CD4-positive, alpha-beta T cell (primary cell): ENCODE measurements around the gene PDHA1. TPM values are rescaled to one million over a fixed set of nuclear protein-coding genes. Genes with fewer than 3 reads are reported as not detected.

Source experiments
- ATAC-seq: fragments of 200-7000 bp; cut with Tn5 transposase; one replicate; pipeline ENCODE4 v1.10.0; 2022; ENCODE audit warnings: mild to moderate bottlenecking; ENCODE audit not compliant: poor library complexity
- CTCF ChIA-PET: fragments of 350-600 bp; sonication (Branson Sonifier 250); formaldehyde crosslinking; loops from one replicate; lab custom pipeline; 2021; ENCODE audit warnings: antibody characterized with exemption, inconsistent platforms; lab: Charles Lee
- POLR2A ChIA-PET: fragments of 350-600 bp; sonication (Branson Sonifier 250); formaldehyde crosslinking; loops from one replicate; lab custom pipeline; 2021; ENCODE audit warnings: antibody characterized with exemption, inconsistent platforms; lab: Charles Lee
- DNase-seq, 14 experiments: peaks; one replicate each; pipeline ENCODE4 v3.0.0-alpha.2; 2013 to 2020; ENCODE audit warnings: mixed read lengths in 2 of 14
- H3K27ac ChIP-seq, 2 donors: one replicate each; pipeline versions ENCODE4 v1.5.1 to v1.7.0; 2013; ENCODE audit warnings: low read length in 2 of 2, low read depth in 1 of 2, mild to moderate bottlenecking in 1 of 2
- H3K27me3 ChIP-seq, 2 experiments: 1 replicate in 1 of 2; 2 replicates in 1 of 2; pipeline versions ENCODE4 v1.6.1 to v1.7.0; 2013; ENCODE audit warnings: low read length in 2 of 2, control low read depth in 1 of 2, mild to moderate bottlenecking in 1 of 2, moderate library complexity in 1 of 2; ENCODE audit not compliant: insufficient read depth in 2 of 2, control insufficient read depth in 1 of 2
- H3K36me3 ChIP-seq: one replicate; pipeline ENCODE4 v1.6.1; 2013; ENCODE audit warnings: low read length, control low read depth; ENCODE audit not compliant: insufficient read depth
- H3K4me1 ChIP-seq: one replicate; pipeline ENCODE4 v1.6.1; 2013; ENCODE audit warnings: low read length, control low read depth; ENCODE audit not compliant: insufficient read depth
- H3K4me3 ChIP-seq: one replicate; pipeline ENCODE4 v1.5.1; 2013; ENCODE audit warnings: mild to moderate bottlenecking, low read length, moderate library complexity
- H3K9me3 ChIP-seq, 2 experiments: 1 replicate in 1 of 2; 2 replicates in 1 of 2; pipeline versions ENCODE4 v1.6.1 to v1.7.0; 2013; ENCODE audit warnings: low read length in 2 of 2, mild to moderate bottlenecking in 2 of 2, control low read depth in 1 of 2, moderate library complexity in 1 of 2; ENCODE audit not compliant: control insufficient read depth in 1 of 2, insufficient read depth in 1 of 2
- H3K27ac Mint-ChIP-seq: one replicate; pipeline ENCODE4 v1.8.0; 2020; ENCODE audit warnings: mixed read lengths
- H3K27me3 Mint-ChIP-seq: one replicate; pipeline ENCODE4 v1.8.0; 2021; ENCODE audit warnings: mixed read lengths
- H3K36me3 Mint-ChIP-seq: one replicate; pipeline ENCODE4 v1.8.0; 2021; ENCODE audit warnings: low read depth, mixed read lengths
- H3K4me1 Mint-ChIP-seq: one replicate; pipeline ENCODE4 v1.8.0; 2021; ENCODE audit warnings: low read depth, mixed read lengths
- H3K4me3 Mint-ChIP-seq: one replicate; pipeline ENCODE4 v1.8.0; 2020; ENCODE audit warnings: mild to moderate bottlenecking, mixed read lengths
- H3K9me3 Mint-ChIP-seq: one replicate; pipeline ENCODE4 v1.8.0; 2020; ENCODE audit warnings: mixed read lengths
- intact Hi-C, 2 experiments: fragments of 100-400 bp; cut with DNase I in 1 of 2; cut with micrococcal nuclease in 1 of 2; formaldehyde crosslinking; loops; one replicate each; pipeline versions ENCODE4 v1.15.1 to v1.9.0; 2023 to 2025; cut with DNase I, micrococcal nuclease
- total RNA-seq, 174 experiments: library from RNA in 2 of 174; stranded (reverse) in 2 of 174; gene quantifications; one replicate each; pipeline ENCODE4 v1.2.3 and lab custom pipeline; 2021 to 2026
- TF ChIP-seq, protein P1 (sequence below): fragments of 200-600 bp; IDR thresholded peaks from one replicate; pipeline ENCODE4 v1.8.0; 2022; ENCODE audit warnings: antibody characterized with exemption, mild to moderate bottlenecking

PDHA1 gene
- total RNA-seq, 2 experiments from 2014 or later: 95.8 to 99.0 TPM

DNA sequence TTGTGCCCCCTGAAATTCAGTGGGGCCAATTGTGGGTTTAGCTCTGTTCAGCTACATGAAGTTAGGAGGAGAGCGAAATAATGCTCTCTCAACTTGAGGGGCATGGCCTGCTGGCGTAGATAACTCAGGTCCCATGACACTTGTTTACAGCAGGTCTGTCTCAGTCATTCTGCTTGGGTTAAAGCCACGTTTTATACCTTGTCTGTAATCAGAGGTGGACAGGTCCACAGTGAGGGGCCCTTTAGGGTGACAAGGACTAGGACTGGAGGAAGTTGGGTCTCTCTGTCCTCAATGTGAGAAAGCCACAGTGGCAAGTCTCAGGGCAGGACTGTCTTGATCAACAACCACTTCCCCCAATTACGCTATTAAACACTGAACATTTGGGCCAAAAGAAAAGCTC lies 49.0 kb downstream of the PDHA1 start:
- Mint-ChIP-seq H3K9me3 (no peaks in the 10 kb centered on the region), H3K4me3 (no peak overlapping the region), H3K27ac (no peak overlapping the region), H3K36me3 (no peaks in the 10 kb centered on the region), H3K4me1 (no peaks in the 10 kb centered on the region), H3K27me3 (no peaks in the 10 kb centered on the region)
- DNase-seq (no peak), ATAC-seq (no peak)
- POLR2A ChIA-PET: no interaction called here
- CTCF ChIA-PET: no interaction called here
- Histone ChIP-seq H3K27ac (no peak overlapping the region), H3K27me3 (no peaks in the 10 kb centered on the region), H3K36me3 (no peaks in the 10 kb centered on the region), H3K9me3 (no peaks in the 10 kb centered on the region), H3K4me1 (no peaks in the 10 kb centered on the region), H3K4me3 (no peak overlapping the region)
- intact Hi-C loops: no loop called here
- TF ChIP-seq, protein P1, sequence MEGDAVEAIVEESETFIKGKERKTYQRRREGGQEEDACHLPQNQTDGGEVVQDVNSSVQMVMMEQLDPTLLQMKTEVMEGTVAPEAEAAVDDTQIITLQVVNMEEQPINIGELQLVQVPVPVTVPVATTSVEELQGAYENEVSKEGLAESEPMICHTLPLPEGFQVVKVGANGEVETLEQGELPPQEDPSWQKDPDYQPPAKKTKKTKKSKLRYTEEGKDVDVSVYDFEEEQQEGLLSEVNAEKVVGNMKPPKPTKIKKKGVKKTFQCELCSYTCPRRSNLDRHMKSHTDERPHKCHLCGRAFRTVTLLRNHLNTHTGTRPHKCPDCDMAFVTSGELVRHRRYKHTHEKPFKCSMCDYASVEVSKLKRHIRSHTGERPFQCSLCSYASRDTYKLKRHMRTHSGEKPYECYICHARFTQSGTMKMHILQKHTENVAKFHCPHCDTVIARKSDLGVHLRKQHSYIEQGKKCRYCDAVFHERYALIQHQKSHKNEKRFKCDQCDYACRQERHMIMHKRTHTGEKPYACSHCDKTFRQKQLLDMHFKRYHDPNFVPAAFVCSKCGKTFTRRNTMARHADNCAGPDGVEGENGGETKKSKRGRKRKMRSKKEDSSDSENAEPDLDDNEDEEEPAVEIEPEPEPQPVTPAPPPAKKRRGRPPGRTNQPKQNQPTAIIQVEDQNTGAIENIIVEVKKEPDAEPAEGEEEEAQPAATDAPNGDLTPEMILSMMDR: no peak

DNA sequence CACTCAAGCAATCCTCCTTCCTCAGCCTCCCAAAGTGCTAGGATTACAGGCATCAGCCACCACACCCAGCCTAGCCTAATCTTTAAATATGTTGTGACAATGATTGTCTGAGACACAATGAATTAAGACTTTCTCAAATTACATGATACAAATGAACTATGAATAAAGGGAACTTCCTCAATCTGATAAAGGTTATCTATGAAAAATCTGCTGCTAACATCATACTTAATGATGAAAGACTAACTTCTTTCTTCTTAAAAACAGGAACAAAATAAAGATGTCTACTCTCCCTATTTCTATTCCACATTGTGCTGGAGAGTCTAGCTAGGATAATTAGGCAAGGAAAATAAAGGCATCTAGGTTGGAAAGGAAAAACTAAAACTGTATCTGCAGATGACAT lies 60.0 kb downstream of the PDHA1 start:
- H3K27me3 ChIP-seq: peaks cover 0 to 3% of the 10 kb centered on the region in 2 experiments
- intact Hi-C loops: no loop called here
- no peaks in the 10 kb centered on the region for H3K36me3 ChIP-seq
- TF ChIP-seq, protein P1: no peak
- ChIA-PET POLR2A (no interaction called here), CTCF (no interaction called here)
- Mint-ChIP-seq H3K27ac (no peak overlapping the region), H3K4me1 (no peaks in the 10 kb centered on the region), H3K36me3 (no peaks in the 10 kb centered on the region), H3K9me3 (no peaks in the 10 kb centered on the region), H3K4me3 (no peak overlapping the region), H3K27me3 (peaks cover 7% of the 10 kb centered on the region)
- H3K27ac ChIP-seq: no peak overlapping the region
- ATAC-seq (no peak), DNase-seq (no peak)
- no peaks in the 10 kb centered on the region for H3K9me3 ChIP-seq
- H3K4me3 ChIP-seq: no peak overlapping the region
- no peaks in the 10 kb centered on the region for H3K4me1 ChIP-seq

DNA sequence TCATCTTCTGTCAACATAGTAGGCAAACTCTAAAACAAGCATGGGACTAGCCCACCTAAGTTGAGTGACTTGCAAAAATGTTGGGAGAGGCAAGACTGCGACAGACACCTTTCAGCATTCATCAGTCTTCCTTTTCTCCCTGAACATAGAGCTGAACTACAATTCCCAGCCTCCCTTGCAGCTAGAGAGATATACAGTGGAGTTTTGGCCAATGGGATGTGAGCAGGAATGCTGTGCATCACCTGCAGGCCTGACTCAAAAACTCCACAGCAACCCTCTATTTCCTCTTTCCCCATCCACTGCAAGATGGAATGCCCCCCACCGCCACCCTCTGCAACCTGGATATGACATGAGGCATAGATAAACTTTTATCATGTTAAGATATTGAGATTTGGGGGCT lies 66.5 kb downstream of the PDHA1 start:
- H3K27ac Mint-ChIP-seq: no peak overlapping the region
- POLR2A ChIA-PET: no interaction called here
- Histone ChIP-seq H3K36me3 (no peaks in the 10 kb centered on the region), H3K27ac (no peak overlapping the region), H3K4me3 (no peak overlapping the region), H3K27me3 (no peaks in the 10 kb centered on the region), H3K4me1 (no peaks in the 10 kb centered on the region), H3K9me3 (no peaks in the 10 kb centered on the region)
- H3K36me3 Mint-ChIP-seq: no peaks in the 10 kb centered on the region
- H3K4me1 Mint-ChIP-seq: no peaks in the 10 kb centered on the region
- DNase-seq (no peak), ATAC-seq (no peak)
- TF ChIP-seq, protein P1: no peak
- no peaks in the 10 kb centered on the region for H3K9me3 Mint-ChIP-seq
- intact Hi-C loops: no loop called here
- no peak overlapping the region for H3K4me3 Mint-ChIP-seq
- peaks cover 9% of the 10 kb centered on the region for H3K27me3 Mint-ChIP-seq
- CTCF ChIA-PET: no interaction called here

Other genes starting within 250 kb of the PDHA1 start
- gene ADGRG2, start 221.5 kb upstream of the PDHA1 start, total RNA-seq: not detected
- under 1 TPM in 1 of 2 experiments, not detected in 1; 0.14 TPM for gene MAP3K15, start 171.6 kb downstream of the PDHA1 start, total RNA-seq